BJ (cell line): Measurements from ENCODE around the gene MRPL18. TPM values are rescaled to one million over a fixed set of nuclear protein-coding genes. Genes with fewer than 3 reads are reported as not detected.

ENCODE experiments used
- CTCF ChIA-PET: fragments of 350-600 bp; formaldehyde crosslinking; extraction: SDS; loops from one replicate; lab custom pipeline; 2021; ENCODE audit warnings: antibody characterized with exemption, inconsistent platforms; lab: Yijun Ruan, JAX
- POLR2A ChIA-PET: fragments of 300-600 bp; sonication (Branson Sonifier 250); formaldehyde crosslinking; extraction: SDS; loops from one replicate; lab custom pipeline; 2021; ENCODE audit warnings: antibody characterized with exemption; lab: Charles Lee
- DNase-seq: peaks from one replicate; pipeline ENCODE4 v3.0.0-alpha.2; 2011; ENCODE audit warnings: low read depth
- H3K27me3 ChIP-seq: 2 replicates; pipeline ENCODE4 v1.6.0; 2011; ENCODE audit warnings: low read length; ENCODE audit not compliant: control insufficient read depth, insufficient read depth
- H3K36me3 ChIP-seq: 2 replicates; pipeline ENCODE4 v1.5.1; 2011; ENCODE audit warnings: low read length; ENCODE audit not compliant: control insufficient read depth, insufficient read depth
- H3K4me3 ChIP-seq: 2 replicates; pipeline ENCODE4 v1.5.1; 2011; ENCODE audit warnings: low read depth, mild to moderate bottlenecking, control low read depth, low read length
- CTCF ChIP-seq: IDR thresholded peaks from 2 replicates; pipeline ENCODE4 v1.5.1; 2011; ENCODE audit warnings: low read depth, mild to moderate bottlenecking, control low read depth, inconsistent platforms, low read length, moderate library complexity; ENCODE audit not compliant: insufficient read depth
- polyA plus RNA-seq: library from polyadenylated mRNA; depleted of rRNA; stranded (reverse); fragments of >200 nt; gene quantifications from 2 replicates; pipeline ENCODE4 v1.2.3, GENCODE V29; 2011

The MRPL18 gene
- polyA plus RNA-seq, 1 experiment = 83.6 TPM

GRCh38 chr6:159826968-159827647 lies 36.8 kb downstream of the MRPL18 start:
- CTCF ChIA-PET = interaction anchor here (0.5 kb wide), 1 partner anchor 11 kb away, joined by 5 read pairs; no protein-coding TSS in a partner anchor
- Histone ChIP-seq H3K36me3 (no peaks in the 10 kb centered on the region), H3K4me3 (no peak overlapping the region), H3K27me3 (peaks cover 2% of the 10 kb centered on the region; the same call in 1 of the 2 replicates)
- POLR2A ChIA-PET = no interaction called here
- TF ChIP-seq CTCF = no peak
- no peak for DNase-seq

- ChIA-PET POLR2A (no interaction called here), CTCF (interaction anchor here (0.9 kb wide), 1 partner anchor 136 kb away, joined by 3 read pairs; no protein-coding TSS in a partner anchor)
- TF ChIP-seq CTCF = no peak
- H3K27me3 ChIP-seq = peaks cover under 1% of the 10 kb centered on the region; the same call in 1 of the 2 replicates
- no peak for DNase-seq
- no peak overlapping the region for H3K4me3 ChIP-seq
- H3K36me3 ChIP-seq = no peaks in the 10 kb centered on the region
Measured at GRCh38 chr6:159828074-159828473, 37.8 kb downstream of the MRPL18 start.

GRCh38 chr6:159829526-159829925 lies 39.3 kb downstream of the MRPL18 start:
- POLR2A ChIA-PET = no interaction called here
- CTCF ChIA-PET = interaction anchor here (0.6 to 0.8 kb wide), 2 partner anchors 10 to 26 kb away, joined by 3 read pairs; no protein-coding TSS in a partner anchor
- Histone ChIP-seq H3K36me3 (no peaks in the 10 kb centered on the region), H3K4me3 (no peak overlapping the region), H3K27me3 (no peaks in the 10 kb centered on the region)
- no peak for DNase-seq
- TF ChIP-seq CTCF = no peak

DNA sequence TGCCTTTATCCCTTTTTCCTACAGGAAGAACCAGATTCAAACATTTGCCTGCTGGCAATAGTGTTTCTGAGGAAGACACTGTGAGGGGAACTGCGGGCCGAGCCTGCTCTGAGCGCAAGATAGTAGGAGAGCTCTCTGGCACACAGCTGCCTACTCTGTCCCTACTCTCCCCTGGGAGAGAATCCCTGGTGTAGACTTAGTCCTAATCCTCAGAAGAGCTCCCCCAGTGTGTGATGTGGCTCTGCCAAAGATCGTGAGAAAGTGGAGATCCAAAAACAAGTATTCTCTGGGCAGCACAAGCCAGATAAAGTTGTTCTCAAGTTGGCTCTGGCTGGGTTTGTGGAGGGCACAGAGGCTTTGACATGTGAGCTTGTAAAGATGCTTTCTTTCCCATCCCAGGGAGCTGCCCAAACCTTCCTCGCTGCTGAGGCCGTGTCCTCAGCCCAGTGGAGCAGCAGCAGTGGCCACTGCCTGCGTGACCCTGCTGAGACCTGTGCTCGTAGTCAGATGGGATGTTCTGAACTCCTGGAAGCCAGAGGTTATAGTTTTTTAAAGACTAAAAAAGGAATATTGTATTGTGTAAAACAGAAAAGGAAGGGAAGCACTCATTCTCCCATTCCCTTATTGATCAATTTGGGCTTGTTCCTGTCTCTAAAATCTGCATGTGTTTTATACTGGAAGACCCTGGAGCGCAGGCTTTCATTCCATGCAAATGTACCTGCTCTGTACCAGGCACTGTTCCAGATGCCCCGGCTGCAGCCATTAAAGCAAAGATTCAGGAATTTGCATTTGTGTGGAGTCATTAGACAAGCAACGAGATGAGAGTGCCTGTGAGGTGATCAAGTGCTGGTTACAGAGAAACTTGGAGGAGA lies 40.5 kb downstream of the MRPL18 start:
- ChIA-PET POLR2A (no interaction called here), CTCF (interaction anchor here (0.8 kb wide), 1 partner anchor 11 kb away, joined by 3 read pairs; no protein-coding TSS in a partner anchor)
- Histone ChIP-seq H3K4me3 (no peak overlapping the region), H3K36me3 (no peaks in the 10 kb centered on the region), H3K27me3 (no peaks in the 10 kb centered on the region)
- DNase-seq = no peak
- TF ChIP-seq CTCF = no peak

DNA sequence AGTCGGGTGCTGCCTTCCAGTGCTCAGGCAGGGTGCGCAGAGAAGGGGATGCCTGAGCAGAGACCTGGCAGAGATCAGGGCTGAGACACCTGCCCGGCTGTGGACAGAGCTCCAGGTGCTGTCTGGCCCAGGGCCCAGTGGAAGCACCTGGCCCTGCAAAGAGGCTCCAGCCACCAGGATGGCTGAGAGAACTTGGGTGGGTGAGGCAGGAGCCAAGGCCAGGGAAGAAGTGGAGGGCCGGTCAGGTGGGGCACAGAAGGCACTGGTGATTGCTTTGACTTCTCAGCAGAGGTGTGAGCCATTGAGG lies 41.1 kb downstream of the MRPL18 start:
- no peak for TF ChIP-seq CTCF
- no peaks in the 10 kb centered on the region for H3K27me3 ChIP-seq
- POLR2A ChIA-PET = no interaction called here
- no peak overlapping the region for H3K4me3 ChIP-seq
- DNase-seq = no peak
- CTCF ChIA-PET = no interaction called here
- H3K36me3 ChIP-seq = no peaks in the 10 kb centered on the region
